GM19372 (cell line): ENCODE results near the gene PTPN23.
"Not testable (repeated sequence)": the region's sequence is repeated elsewhere in the genome, so short reads cannot be mapped to it uniquely, and the experiment has no call there.

Experiments used
- ATAC-seq: cut with Tn5 transposase; IDR thresholded peaks from one replicate; pipeline ENCODE4 v1.9.1; 2021; ENCODE audit warnings: mild to moderate bottlenecking, low read depth, moderate library complexity; ENCODE audit not compliant: unreplicated experiment

Gene PTPN23, protein sequence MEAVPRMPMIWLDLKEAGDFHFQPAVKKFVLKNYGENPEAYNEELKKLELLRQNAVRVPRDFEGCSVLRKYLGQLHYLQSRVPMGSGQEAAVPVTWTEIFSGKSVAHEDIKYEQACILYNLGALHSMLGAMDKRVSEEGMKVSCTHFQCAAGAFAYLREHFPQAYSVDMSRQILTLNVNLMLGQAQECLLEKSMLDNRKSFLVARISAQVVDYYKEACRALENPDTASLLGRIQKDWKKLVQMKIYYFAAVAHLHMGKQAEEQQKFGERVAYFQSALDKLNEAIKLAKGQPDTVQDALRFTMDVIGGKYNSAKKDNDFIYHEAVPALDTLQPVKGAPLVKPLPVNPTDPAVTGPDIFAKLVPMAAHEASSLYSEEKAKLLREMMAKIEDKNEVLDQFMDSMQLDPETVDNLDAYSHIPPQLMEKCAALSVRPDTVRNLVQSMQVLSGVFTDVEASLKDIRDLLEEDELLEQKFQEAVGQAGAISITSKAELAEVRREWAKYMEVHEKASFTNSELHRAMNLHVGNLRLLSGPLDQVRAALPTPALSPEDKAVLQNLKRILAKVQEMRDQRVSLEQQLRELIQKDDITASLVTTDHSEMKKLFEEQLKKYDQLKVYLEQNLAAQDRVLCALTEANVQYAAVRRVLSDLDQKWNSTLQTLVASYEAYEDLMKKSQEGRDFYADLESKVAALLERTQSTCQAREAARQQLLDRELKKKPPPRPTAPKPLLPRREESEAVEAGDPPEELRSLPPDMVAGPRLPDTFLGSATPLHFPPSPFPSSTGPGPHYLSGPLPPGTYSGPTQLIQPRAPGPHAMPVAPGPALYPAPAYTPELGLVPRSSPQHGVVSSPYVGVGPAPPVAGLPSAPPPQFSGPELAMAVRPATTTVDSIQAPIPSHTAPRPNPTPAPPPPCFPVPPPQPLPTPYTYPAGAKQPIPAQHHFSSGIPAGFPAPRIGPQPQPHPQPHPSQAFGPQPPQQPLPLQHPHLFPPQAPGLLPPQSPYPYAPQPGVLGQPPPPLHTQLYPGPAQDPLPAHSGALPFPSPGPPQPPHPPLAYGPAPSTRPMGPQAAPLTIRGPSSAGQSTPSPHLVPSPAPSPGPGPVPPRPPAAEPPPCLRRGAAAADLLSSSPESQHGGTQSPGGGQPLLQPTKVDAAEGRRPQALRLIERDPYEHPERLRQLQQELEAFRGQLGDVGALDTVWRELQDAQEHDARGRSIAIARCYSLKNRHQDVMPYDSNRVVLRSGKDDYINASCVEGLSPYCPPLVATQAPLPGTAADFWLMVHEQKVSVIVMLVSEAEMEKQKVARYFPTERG (N-terminal part only)

DNA sequence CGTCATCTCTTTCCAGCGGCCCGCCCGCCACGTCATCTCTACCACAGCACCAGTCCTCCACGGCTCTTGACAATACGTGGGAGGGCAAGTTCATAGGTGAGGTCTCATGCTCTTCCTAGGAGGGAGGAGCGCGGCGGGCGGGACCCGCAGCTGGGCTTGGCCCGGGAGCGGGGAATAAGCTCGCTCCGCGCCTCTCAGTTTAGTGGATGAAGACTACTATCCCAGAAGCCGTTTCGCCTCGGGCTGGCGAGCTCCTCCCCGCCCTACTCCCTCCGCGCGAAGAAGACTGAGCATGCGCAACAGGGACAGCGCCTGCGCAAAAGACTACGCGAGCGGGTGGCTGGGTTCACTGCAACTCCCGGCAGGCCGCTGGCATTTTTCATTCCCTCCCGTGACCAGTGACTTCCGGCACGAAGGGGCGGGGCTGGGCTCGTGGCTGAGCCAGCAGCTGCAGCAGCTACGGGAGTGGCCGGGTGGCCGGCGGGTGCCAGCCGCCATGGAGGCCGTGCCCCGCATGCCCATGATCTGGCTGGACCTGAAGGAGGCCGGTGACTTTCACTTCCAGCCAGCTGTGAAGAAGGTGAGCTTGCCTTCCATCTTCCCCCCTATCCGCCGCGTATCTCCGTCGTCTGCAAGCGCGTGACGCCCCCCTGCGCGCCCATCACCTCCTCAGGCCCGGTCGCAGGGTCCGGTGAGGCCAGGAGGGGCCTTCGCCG lies at the start of gene PTPN23:
TSS of gene PTPN23 (plus strand) at position 421 of the 716 bp plus-strand sequence. CDS start at position 497, 76 bp downstream.
- ATAC-seq = peak; percentile 74

DNA sequence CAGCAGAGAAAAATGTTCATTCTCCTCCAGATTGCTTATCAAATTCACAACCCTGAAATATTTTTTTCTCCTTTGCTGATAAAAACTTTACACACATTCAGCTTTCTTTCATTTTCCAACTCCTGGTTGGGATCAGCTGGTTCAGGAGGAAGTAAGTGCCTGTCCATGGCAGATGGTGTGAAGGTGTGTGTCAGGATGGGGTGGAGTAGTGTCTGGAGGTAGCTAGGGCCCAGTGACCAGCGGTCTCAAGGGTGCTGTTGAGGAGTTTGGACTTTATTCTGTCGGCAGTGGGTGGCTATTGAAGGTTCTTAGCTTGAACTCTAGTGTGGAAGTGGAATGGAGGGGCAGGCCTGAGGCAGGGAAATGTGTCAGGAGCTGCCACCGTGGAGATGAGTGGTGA lies 46.9 kb upstream of the PTPN23 start:
- no peak for ATAC-seq

DNA sequence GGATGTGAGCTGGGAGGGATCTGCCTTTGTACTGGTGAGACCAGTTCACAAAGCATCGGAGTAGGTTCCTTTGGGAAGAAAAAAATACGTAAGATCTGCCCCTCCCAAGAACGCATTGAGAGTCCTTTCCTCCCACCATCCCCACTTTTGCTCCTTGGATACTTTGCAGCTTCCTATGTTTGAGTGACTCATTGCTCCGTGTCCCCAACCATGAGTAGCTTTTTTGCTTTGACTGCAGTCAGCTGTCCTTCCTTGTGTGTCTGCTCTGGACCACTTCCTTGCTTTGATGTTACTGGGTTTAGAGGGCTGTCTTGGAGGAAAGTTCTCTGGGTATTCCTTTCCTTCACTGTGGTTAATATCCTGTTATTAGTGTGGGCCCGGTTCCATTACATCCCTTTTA lies 43.2 kb upstream of the PTPN23 start:
- no peak for ATAC-seq

DNA sequence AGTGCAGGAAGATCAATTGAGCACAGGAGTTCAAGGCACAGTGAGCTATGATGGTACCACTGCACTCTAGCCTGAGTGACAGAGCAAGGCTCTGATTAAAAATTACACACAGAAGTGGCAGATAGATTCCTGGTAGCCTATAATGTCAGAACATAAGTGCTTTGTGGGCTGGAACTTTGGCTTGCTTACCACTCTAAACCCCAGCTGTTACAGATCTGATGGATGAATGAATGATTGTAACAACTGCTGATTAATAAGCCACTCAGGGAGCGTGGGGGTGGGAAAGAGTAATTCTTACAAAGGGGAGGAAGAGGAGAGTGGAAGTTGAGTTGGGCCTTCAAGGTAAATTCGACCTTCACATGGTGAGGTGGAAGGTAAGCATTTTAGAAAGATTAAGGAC lies 40.9 kb upstream of the PTPN23 start:
- no peak for ATAC-seq

DNA sequence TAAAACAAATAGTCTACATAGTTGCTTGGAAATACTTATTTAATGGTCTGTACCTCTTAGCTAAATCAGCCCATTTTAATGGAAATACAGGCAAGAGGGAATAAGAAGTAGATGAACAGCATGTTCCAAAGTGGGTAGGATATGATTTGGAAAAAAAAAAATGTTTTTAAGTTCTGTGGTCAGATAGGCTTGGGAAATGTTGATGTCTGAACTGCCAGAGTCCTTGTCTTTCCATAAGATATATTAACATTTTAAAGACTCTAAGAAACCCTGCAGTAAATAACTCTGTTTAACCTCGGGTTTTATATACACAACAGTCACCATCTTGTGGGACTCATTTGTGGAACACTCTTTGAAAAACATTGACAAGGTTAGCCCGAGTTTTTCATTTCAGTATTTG lies 40.0 kb upstream of the PTPN23 start:
- ATAC-seq = no peak

DNA sequence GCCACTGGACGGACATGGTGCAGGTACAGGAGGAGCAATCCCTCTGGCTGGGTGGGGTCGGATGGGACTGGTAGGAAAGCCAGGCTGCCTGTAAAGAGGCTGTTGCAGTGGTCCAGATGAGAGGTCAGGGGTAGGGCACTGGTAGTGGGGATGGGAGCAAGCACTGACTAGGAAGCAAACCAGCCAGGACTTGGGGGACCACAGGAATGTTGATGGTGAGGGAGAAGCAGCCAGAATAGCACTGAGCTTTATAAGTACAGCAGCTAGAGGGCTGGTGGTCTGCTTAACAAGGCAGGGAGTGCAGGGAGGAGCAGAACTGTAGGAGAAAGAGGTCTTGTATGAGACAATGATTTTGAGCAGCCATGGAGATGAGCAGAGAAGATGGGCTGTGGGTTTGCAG lies 38.7 kb upstream of the PTPN23 start:
- no peak for ATAC-seq

DNA sequence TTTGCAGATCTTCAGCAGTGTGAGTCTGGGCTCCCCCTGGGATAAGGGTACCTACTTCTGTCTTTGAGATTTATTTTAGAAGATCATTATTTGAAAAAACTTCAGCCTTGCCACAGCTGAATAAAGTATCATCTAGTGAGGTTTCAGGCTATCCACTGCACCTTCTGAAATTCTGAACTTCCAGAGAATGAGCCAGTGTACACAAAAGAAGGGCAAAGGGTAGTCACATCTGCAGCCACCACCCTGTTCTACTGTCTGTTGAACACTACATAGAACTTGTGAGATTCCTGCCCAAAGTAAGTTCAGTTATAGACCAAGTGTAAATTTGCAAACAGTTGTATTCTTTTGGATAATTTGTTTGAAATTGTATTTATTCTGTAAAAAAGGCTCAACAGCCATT lies 38.0 kb upstream of the PTPN23 start:
- ATAC-seq = no peak

DNA sequence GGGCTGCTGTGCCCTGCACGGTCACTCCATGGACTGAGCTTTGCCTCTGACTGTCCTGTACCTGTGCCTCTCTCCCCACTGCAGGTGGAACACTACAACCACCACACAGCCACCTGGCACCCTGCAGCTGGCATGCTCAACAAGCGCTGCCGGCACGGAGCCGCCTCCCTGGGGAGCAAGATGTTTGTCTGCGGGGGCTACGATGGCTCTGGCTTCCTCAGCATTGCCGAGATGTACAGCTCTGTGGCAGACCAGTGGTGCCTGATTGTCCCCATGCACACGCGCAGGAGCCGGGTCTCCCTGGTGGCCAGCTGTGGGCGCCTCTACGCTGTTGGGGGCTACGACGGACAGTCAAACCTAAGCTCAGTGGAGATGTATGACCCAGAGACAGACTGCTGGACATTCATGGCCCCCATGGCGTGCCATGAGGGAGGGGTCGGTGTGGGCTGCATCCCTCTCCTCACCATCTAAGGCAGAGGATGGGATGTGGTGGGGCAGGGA lies 37.3 kb upstream of the PTPN23 start:
- ATAC-seq = no peak

DNA sequence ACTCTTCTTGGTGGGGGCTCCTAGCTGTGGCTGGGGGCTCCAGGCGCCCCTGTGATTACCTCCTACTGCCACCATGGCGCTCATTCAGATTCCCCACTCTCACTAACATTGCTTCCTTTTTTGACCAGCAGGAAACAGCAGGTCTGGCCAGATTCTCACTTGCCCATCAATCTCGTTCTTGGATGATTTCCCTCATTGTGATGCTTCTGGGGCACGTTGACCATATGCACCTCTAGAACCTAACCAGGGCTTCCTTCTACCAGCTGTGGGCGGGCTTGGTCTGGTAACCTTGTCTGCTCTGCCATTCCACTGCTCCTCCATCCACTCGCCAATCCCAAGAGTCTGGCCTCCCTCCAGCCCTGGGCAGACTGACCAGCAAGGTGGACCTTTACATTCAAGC lies 35.9 kb upstream of the PTPN23 start:
- no peak for ATAC-seq

DNA sequence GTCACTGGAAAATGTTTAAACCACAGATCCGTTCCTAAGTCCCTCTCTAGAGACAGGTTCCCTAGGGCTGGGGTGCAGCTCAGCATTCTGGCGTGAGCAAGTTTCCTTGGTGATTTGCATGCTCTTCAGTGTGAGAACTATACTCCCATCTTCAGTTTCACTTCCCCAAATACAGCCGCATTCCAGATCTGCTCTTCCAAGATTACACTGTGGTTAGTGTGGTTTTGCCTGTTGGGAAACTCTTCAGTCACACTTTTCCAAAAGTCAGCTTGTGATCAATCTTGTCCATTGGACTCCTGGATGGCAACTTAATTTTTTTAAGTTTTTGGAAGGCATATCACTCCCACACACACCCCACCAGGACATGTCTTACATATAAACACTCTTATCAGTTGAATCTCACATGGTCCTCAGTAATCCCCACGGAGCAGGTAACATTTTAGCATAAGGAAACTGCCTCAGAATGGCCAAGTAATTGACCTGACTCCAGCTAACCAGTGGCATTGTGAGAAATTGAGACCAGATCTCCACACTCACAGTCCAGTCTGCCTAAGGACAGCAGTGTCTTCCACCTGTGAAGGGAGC lies 33.5 kb upstream of the PTPN23 start:
- ATAC-seq = no peak

DNA sequence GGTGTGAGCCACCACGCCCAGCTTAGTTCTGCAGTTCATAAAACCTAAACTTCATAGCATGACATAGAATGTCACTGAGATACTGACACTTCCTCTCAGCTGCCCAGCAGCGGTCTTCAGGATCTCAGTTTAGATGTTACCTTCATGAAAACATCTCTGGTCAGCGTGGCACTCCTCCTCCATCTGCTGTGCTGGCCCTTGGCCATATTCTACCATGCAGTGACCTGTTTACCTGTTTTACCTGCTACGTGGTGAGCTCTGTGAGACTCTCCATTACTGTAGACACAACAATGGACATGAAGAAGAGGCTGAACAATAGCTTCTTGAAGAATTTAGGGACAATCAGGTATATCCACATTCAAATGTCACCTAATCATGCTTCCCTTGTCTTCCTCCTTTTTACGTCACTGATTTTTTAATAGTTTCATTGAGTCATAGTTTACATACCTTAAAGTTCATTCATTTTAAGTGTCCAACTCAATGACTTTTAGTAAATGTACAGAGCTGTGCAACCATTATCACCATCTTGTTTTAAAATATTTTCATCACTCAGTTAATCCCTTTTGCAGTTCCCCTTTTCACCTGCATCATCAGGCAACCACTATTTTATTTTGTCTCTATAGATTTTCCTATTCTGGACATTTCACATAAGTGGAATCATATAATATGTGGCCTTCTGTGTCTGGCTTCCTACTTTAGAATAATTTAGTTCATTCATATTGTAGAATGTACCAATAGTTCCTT lies 32.2 kb upstream of the PTPN23 start:
- ATAC-seq = no peak

DNA sequence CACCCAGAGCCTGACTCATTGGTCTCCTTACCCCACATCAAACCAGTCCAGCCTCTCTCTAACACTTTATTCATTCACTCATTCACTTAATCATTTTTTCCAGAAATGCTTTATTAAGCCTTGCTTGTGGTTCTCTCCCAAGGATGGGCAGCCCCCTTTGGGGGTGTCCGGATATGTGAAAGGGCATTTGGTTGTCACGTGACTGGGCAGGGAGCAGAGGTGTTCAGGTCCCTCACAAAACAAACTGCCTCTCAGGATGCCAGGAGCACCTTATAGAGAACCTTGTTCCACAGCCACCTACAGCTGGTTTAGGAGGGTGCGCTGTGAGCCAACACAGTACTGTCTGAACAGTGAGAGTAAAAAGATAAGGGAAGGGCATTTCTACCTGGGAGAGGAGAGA lies 25.8 kb upstream of the PTPN23 start:
- no peak for ATAC-seq

DNA sequence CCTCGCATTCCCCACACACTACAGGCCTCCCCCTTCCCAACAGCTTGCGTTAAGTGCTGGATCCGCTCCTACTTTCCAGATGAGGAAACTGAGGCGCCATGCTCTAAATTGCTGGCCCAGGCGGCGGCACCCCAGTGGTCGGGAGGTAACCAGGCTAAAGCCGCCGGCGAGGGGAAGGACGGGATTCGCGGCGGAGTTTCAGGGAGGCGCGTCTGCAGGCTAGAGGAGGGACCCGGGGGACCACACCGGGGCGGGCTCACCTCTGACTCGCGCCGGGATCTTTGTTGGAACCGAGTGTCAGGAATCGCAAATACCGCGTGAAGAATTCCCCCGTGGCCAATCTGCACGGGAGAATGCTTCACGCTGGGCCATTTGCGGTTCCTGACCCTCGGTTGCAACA lies 24.6 kb upstream of the PTPN23 start:
- no peak for ATAC-seq

DNA sequence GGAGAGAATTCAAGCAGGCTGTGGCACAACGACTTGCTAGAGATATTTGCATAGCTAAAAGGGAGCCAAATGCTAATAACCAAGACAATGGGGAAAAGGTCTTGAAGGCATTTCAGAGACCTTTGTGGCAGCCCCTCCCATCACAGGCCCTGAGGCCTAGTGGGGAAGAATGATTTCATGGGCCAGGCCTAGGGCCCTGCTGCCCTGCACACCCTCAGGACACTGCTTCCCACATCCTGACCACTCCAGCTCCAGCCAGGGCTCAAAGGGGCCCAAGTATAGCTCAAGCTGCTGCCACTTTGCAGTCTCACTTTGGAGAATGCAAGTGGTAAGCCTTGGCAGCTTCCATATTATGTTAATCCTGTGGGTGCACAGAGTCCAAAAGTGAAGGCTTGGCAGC lies 21.5 kb upstream of the PTPN23 start:
- ATAC-seq = no peak

DNA sequence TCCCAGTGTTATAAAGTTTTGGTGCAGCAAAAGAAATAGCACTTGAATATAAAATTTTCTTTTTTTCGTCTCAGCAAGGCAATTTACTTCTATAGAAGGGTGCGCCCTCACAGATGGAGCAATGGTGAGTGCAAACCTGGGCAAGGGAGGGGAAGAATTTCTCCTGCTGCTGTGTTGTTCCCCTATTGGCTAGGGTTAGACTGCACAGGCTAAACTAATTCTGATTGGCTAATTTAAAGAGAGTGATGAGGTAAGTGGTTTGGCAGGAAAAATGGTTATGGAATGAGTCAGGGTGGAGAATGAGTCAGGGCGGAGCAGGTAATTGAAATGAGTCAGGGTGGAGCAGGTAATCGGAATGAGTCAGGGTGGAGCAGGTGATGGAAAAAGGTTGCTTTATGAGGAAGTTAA lies 20.7 kb upstream of the PTPN23 start:
- not testable (repeated sequence) for ATAC-seq

DNA sequence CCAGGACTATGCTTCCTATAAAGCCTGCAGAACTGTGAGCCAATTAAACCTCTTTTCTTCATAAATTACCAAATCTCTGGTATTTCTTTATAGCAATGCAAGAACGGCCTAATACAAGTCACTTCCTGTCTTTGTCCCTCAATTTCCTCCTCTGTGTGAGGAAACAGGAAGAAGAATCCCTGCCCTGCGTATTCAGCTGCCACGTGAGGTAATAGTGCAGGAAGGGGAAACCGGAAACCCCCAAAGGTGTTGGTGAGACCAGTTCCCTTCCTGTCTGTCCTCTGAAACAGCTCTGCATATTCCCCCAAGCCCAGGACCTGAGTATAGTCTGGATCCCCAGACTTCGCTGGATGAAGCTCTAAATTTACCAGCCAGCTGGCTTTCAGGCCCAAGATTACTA lies 18.1 kb upstream of the PTPN23 start:
- ATAC-seq = no peak

DNA sequence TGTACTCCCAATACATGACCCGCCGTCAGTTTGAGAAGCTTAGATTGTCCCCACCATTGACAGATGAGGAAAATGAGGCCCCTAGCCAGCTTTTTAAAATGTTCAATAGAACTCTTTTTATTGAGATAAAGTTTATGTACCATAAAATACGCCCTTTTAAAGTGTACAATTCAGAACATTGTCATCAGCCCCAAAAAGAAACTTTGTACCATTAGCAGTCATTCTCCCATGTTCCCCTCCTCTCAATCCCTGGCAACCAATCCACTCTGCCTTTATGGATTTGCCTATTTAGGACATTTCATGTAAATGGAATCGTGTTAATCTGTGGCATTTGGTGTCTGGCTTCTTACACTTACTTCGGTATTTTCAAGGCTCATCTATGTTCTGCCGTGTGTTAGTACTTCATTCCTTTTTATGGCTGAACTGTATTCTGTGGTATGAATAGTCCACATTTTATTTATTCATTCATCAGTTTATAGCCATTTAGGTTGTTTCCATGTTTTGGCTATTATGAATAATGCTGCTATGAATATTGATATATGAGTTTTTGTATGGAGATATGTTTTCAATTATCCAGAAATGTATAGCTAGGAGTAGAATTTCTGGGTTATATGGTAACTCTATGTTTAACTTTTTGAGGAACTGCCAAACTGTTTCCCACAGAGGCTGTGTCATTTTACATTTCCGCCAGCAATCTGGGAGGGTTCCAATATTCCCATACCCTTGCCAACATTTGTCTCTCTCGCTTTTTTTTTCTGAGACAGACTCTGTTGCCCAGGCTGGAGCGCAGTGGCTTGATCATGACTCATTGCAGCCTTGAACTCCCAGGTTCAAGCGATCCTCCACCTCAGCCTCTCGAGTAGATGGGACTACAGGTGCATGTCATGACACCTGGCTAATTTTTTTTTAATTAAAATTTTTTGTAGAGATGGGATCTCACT lies 15.3 kb upstream of the PTPN23 start:
- no peak for ATAC-seq

DNA sequence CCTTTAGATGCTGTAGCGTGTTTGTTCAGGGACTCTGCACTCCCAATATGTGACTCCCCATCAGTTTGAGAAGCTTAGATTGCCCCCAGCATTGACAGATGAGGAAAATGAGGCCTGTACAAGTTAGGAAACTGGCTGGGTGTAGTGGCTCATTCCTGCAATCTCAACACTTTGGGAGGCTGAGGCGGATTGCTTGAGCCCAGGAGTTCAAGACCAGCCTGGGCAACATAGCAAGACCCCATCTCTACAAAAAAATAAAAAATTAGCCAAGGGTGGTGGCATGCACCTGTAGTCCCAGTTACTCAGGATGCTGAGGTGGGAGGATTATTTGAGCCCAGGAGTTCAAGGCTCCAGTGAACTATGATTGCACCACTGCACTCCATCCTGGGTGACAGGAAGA lies 14.0 kb upstream of the PTPN23 start:
- no peak for ATAC-seq
